HG02981 (cell line): ENCODE data around the gene GPR52.

Experiments
- ATAC-seq: cut with Tn5 transposase; IDR thresholded peaks from one replicate; pipeline ENCODE4 v1.9.1; 2021; ENCODE audit warnings: mild to moderate bottlenecking, moderate library complexity; ENCODE audit not compliant: unreplicated experiment

The GPR52 gene

DNA sequence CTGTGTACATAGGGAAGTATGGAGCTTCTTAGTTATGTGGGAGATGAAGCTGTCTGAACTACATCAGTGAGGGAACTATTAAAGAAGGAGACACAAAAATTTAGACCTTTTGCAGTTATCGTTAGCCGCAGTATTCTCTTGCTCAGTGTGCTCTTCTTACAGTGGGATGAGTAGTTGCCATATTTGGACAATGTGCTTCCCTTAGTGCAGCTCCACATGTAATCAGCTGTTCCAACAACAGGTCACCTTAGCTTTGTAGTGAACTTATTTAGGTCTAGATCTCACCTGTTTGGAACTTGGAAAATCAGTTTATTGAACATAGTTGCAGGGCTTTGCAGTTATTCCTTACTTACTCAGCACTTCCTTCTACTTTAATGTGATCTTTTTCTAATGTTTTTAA, 18.1 kb downstream of the GPR52 start:
- ATAC-seq: no peak

DNA sequence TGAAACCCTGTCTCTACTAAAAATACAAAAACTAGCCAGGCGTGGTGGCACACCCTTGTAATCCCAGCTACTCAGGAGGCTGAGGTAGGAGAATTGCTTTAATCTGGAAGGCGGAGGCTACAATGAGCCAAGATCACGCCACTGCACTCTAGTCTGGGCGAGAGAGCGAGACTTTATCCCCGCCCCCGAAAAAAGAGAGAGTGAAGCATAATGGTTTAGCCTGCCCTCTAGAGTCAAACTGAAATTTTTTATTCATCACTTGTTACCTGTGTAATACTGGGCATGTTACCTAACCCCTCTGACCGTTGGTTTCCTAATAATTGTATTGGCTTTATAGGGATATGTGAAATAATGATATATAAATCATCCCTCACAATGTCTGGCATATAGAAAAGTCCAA, 18.8 kb downstream of the GPR52 start:
- ATAC-seq: no peak

DNA sequence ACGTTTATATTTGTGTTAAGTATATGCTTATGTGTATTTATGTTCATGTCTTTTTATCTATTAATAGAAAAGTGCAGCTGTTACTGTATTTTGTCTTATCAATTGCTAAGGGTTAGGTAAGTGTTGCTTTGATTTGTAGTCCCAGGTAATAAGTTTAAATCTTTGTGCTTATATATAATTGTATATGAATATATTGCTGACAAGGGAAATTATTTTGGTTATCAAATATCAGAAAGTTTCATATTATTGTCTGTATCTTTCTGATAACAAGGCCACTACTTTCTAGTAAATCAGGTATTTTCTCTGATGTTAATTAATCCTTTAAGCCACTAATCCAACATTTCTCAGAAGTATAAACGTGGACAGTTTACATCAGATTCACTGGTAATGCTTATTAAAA, 21.3 kb downstream of the GPR52 start:
- no peak for ATAC-seq

DNA sequence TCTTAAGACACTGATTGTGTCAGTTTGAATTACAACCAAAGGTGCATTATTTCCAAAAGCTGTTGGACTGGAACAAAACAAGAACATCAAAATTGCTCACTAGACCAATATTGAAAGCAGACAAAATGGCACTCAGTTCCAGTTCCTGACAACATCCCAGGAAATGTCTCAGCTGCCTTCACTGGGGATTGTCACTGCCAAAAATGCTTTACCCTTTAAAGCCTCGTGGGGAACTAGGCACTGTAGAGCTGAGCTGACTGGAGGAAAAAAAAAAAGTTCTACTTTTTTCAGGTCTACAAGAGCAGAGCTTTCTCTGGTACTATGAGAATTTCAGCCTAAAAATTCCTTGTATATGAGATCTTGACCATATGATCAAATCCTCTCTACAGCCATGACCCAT, 21.9 kb downstream of the GPR52 start:
- no peak for ATAC-seq

DNA sequence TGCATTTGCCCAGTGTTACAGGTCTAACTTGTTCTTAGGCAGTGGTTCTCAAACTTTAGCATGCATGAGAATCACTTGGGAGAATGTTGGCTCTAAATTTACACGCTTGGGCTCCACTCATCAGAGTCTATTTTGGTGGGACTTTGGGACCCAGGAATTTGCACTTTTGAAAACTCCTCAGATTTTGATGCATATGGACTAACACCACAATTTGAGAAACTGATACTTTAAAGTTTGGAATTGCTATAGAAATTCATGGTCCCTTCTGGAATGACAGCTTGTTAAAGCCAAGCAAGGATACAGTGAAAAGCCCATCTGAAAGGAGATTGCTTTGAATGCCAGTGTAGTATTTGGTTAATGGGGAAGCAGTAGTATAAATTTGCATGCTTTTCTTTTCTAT, 31.5 kb downstream of the GPR52 start:
- ATAC-seq: no peak

DNA sequence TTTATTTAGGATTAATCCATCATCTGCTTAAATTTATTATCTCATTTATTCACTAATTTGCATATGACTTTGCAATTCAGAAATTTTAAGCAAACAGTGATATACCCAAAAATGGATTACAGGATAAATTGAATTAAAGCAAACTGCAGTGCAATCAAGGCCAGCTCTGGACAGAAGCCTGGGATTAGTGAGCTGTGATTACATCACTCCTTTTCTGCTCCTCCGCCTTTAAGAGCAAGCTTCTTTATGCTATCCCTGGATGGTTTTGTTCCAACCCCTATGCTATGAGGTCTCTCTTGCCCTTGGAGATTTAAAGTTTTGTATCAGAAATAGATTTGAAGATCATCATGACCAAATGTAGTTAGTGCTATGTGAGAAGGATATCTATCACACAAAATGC, 32.6 kb downstream of the GPR52 start:
- ATAC-seq: no peak

DNA sequence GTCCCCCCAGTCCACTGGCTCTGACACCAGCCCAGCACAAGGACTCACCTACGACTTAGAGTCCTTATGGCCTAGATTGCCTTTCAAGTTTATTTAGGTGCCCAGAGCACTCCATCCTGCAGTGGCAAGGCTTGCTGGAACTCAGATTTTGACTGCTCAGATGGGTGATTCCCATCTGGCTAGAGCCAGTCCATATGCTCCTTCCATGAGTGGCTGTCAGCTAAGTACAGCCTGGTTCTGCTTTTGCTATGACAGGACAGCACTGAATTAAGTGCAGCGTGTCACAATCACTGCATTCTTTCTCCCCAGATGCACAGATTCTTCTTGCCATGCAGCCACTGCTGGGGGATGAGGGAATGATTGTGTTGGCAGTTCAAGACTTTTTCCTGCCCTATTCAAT, 43.8 kb downstream of the GPR52 start:
- no peak for ATAC-seq

DNA sequence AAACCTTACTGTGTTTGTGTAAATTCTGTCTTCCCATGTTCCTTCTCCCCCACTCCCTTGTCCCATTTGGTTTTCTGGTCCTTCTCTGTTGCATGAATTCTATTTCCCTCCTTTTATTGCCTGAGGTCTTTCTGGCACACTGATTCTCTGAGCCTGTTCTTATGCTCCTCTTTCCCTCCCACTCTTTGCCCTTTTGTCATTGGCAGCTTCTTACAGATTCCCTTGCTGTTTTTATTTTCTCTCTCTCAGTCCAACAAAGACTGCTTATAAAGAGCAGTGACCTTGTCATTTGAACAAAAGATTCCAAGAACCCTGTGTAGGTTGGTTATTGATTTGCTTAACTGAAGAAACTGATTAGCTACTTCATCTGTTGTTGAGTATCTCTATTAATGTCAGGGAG, 49.7 kb downstream of the GPR52 start:
- ATAC-seq: no peak
